Measurements from ENCODE around the gene PLXNC1. TPM values are rescaled to one million over a fixed set of nuclear protein-coding genes. Genes with fewer than 3 reads are reported as not detected.
A peak's percentile ranks its signal among the peaks of the same experiment; 100 is the strongest.

The PLXNC1 gene
- total and polyA plus RNA-seq, 2 of the 8 experiments (the other 6 are each of a cell fraction or from before 2014, with no cell fraction given), result 0.83 to 2.0 TPM

DNA sequence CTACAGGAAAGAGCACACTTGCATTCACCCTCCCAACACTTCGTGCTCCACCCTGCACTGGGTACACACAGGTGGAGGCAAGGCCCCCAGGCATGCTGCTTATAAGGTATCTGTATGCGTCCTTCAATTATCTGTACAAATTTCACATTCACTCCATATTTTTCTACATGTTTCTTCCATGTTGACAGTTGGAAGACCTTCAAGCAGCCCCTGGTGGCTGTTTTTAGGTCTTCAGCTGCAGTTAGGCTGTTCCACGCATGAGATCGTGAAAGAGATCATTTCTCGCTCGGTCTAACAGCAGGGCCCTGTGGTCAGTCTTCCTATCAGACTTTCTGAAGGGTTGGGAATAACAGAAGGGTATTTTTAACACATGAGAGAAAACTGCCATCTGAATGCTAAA, 47.1 kb downstream of the PLXNC1 start:
- no peak overlapping the region for H3K27ac ChIP-seq (ENCODE audit: low read depth, low read length)
- no peaks in the 10 kb centered on the region for H3K23me2 ChIP-seq (ENCODE audit: low read depth, low read length)
- H3K4me3 ChIP-seq (ENCODE audit: extremely low read depth in 1 of 4, insufficient read depth in 2 of 4, low read depth in 3 of 4, low read length in 4 of 4), result no peak overlapping the region
- H2AFZ ChIP-seq (ENCODE audit: low read length), result no peak overlapping the region
- H4K91ac ChIP-seq (replicated peaks; ENCODE audit: insufficient read length, low read length), result no peak overlapping the region
- no peaks in the 10 kb centered on the region for H4K20me1 ChIP-seq (replicated peaks in 1 of 2; ENCODE audit: control insufficient read depth in 1 of 2, insufficient read depth in 2 of 2, low read length in 2 of 2)
- H3K79me2 ChIP-seq (ENCODE audit: control insufficient read depth in 1 of 2, insufficient read depth in 2 of 2, low read length in 2 of 2), result no peaks in the 10 kb centered on the region
- H3K9ac ChIP-seq (replicated peaks in 1 of 4; ENCODE audit: extremely low read depth in 1 of 4, low read depth in 3 of 4, low read length in 3 of 4), result no peak overlapping the region
- no peaks in the 10 kb centered on the region for H3K27me3 ChIP-seq (replicated peaks in 1 of 4; ENCODE audit: control insufficient read depth in 3 of 4, extremely low read depth in 1 of 4, insufficient read depth in 3 of 4, low read length in 3 of 4)
- no peak overlapping the region for H3K4me2 ChIP-seq (ENCODE audit: insufficient read depth in 1 of 2, low read depth in 2 of 2, low read length in 2 of 2)
- no peak overlapping the region for H4K5ac ChIP-seq (ENCODE audit: insufficient read length, low read depth, low read length)
- H2BK20ac ChIP-seq (ENCODE audit: low read length), result no peak overlapping the region
- no peak overlapping the region for H2AK5ac ChIP-seq (ENCODE audit: low read depth, low read length)
- H3K4me1 ChIP-seq (replicated peaks in 1 of 4; ENCODE audit: control insufficient read depth in 3 of 4, insufficient read depth in 4 of 4, low read length in 3 of 4), result no peaks in the 10 kb centered on the region
- ChIA-PET CTCF (ENCODE audit: partially characterized antibody) (interaction anchor here (0.6 to 4.5 kb wide), 11 partner anchors 8 to 1004 kb away, joined by 3 to 17 read pairs (median 4); no protein-coding TSS in a partner anchor), POLR2A (ENCODE audit: partially characterized antibody) (interaction anchor here (1.1 kb wide), 1 partner anchor 9 kb away, joined by 4 read pairs; no protein-coding TSS in a partner anchor)
- no peak overlapping the region for H2BK15ac ChIP-seq (ENCODE audit: low read length)
- H3K4ac ChIP-seq (replicated peaks; ENCODE audit: insufficient read length, low read depth, low read length), result no peak overlapping the region
- no peak overlapping the region for H2BK12ac ChIP-seq (ENCODE audit: low read depth, low read length)
- no peak overlapping the region for H3K18ac ChIP-seq (ENCODE audit: extremely low read depth, low read length)
- 89% methylated on average over 6 of the region's 6 CpGs; no CpG with 5 or more reads in 1 of the 2 experiments for WGBS, 2 experiments (ENCODE audit: extremely low coverage in 1 of 2, insufficient coverage in 1 of 2, insufficient read length in 1 of 2, insufficient replicate concordance in 2 of 2, low coverage in 1 of 2, low lambda C conversion rate in 2 of 2, missing lambda C conversion rate in 1 of 2)
- H3K14ac ChIP-seq (ENCODE audit: insufficient read length), result no peak overlapping the region
- H3K23ac ChIP-seq (ENCODE audit: insufficient read length), result no peak overlapping the region
- no peak overlapping the region for H3K56ac ChIP-seq (replicated peaks; ENCODE audit: insufficient read length, low read depth, low read length)
- no peak for DNase-seq (ENCODE audit: low read depth in 1 of 2, low spot score in 2 of 2)
- no peak overlapping the region for H4K8ac ChIP-seq (ENCODE audit: extremely low read depth, insufficient read depth, low read length)
- no peak overlapping the region for H2BK5ac ChIP-seq (ENCODE audit: low read depth, low read length)
- no peak overlapping the region for H2BK120ac ChIP-seq (replicated peaks; ENCODE audit: low read depth, low read length)
- no peaks in the 10 kb centered on the region for H3K9me3 ChIP-seq (ENCODE audit: insufficient read depth in 2 of 2, low read depth in 1 of 2, low read length in 1 of 2)
- no peak for FAIRE-seq
- H3K36me3 ChIP-seq (ENCODE audit: control insufficient read depth in 2 of 4, insufficient read depth in 4 of 4, low read length in 3 of 4), result no peaks in the 10 kb centered on the region
- no peaks in the 10 kb centered on the region for H3K79me1 ChIP-seq (ENCODE audit: low read depth, low read length)
- TF ChIP-seq RFX5 (IDR thresholded peaks at IDR 0.05; ENCODE audit: borderline replicate concordance, low read depth, low read length), result no peak
- TF ChIP-seq HDAC2 (IDR thresholded peaks at IDR 0.05; ENCODE audit: borderline replicate concordance in 1 of 2, low read depth in 2 of 2, low read length in 2 of 2), result no peak
- TF ChIP-seq CHD2 (IDR thresholded peaks at IDR 0.05; ENCODE audit: low read length), result no peak
- TF ChIP-seq RAD21 (IDR thresholded peaks at IDR 0.05 in 1 of 2, conservative IDR thresholded peaks at IDR 0.05 in 1 of 2; ENCODE audit: low read depth in 2 of 2, low read length in 2 of 2), result peak in 1 of 2 experiments; percentile 32; a peak in 1 of 4 replicates
- TF ChIP-seq, protein P1, sequence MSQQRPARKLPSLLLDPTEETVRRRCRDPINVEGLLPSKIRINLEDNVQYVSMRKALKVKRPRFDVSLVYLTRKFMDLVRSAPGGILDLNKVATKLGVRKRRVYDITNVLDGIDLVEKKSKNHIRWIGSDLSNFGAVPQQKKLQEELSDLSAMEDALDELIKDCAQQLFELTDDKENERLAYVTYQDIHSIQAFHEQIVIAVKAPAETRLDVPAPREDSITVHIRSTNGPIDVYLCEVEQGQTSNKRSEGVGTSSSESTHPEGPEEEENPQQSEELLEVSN (IDR thresholded peaks at IDR 0.05), result no peak
- TF ChIP-seq POLR2A (IDR thresholded peaks at IDR 0.05; ENCODE audit: control extremely low read depth in 1 of 2, low read depth in 2 of 2, low read length in 2 of 2), result no peak
- TF ChIP-seq CREB1 (IDR thresholded peaks at IDR 0.05), result no peak
- TF ChIP-seq, protein P2, sequence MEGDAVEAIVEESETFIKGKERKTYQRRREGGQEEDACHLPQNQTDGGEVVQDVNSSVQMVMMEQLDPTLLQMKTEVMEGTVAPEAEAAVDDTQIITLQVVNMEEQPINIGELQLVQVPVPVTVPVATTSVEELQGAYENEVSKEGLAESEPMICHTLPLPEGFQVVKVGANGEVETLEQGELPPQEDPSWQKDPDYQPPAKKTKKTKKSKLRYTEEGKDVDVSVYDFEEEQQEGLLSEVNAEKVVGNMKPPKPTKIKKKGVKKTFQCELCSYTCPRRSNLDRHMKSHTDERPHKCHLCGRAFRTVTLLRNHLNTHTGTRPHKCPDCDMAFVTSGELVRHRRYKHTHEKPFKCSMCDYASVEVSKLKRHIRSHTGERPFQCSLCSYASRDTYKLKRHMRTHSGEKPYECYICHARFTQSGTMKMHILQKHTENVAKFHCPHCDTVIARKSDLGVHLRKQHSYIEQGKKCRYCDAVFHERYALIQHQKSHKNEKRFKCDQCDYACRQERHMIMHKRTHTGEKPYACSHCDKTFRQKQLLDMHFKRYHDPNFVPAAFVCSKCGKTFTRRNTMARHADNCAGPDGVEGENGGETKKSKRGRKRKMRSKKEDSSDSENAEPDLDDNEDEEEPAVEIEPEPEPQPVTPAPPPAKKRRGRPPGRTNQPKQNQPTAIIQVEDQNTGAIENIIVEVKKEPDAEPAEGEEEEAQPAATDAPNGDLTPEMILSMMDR (IDR thresholded peaks at IDR 0.05; ENCODE audit: control extremely low read depth in 1 of 3, insufficient read depth in 1 of 3, low read depth in 1 of 3, low read length in 3 of 3), result peak in 2 of 3 experiments; percentile 23 to 28; a peak in 2 of 4 replicates
- TF ChIP-seq TAF7 (optimal IDR thresholded peaks at IDR 0.05; ENCODE audit: borderline replicate concordance, low read depth, low read length), result no peak
- TF ChIP-seq SP2 (IDR thresholded peaks at IDR 0.05; ENCODE audit: low read length), result no peak
- TF ChIP-seq RXRA (IDR thresholded peaks at IDR 0.05; ENCODE audit: insufficient read depth, low read depth, low read length), result no peak
